HEK293T (cell line): ENCODE data around the gene LTB4R.

Experiments used
- CTCF ChIA-PET: fragments of 350-600 bp; formaldehyde crosslinking; extraction: SDS; loops from one replicate; lab custom pipeline; 2021; ENCODE audit warnings: antibody characterized with exemption, inconsistent platforms; lab: Yijun Ruan, JAX
- POLR2A ChIA-PET: fragments of 350-600 bp; formaldehyde crosslinking; extraction: SDS; loops from one replicate; lab custom pipeline; 2020; ENCODE audit warnings: antibody characterized with exemption, inconsistent platforms; lab: Yijun Ruan, JAX
- DNase-seq: peaks from one replicate; pipeline ENCODE4 v3.0.0; 2012; ENCODE audit warnings: mixed read lengths; ENCODE audit errors: extremely low spot score
- ARNT ChIP-seq: fragments of 450-650 bp; IDR thresholded peaks from 2 replicates; pipeline ENCODE4 v1.6.1; 2017; ENCODE audit warnings: mild to moderate bottlenecking
- BHLHE40 ChIP-seq: fragments of 450-650 bp; IDR thresholded peaks from 2 replicates; pipeline ENCODE4 v1.6.1; 2016; ENCODE audit warnings: mild to moderate bottlenecking, moderate library complexity, borderline replicate concordance
- CTBP1 ChIP-seq: fragments of 450-650 bp; IDR thresholded peaks from 2 replicates; pipeline ENCODE4 v1.6.1; 2016; ENCODE audit warnings: borderline replicate concordance
- ELF4 ChIP-seq: fragments of 450-650 bp; IDR thresholded peaks from 2 replicates; pipeline ENCODE4 v1.6.1; 2017; ENCODE audit warnings: antibody characterized with exemption
- FOXA1 ChIP-seq: fragments of 450-650 bp; IDR thresholded peaks from 2 replicates; pipeline ENCODE4 v1.6.1; 2016; ENCODE audit warnings: mild to moderate bottlenecking
- FOXK2 ChIP-seq: fragments of 450-650 bp; IDR thresholded peaks from 2 replicates; pipeline ENCODE4 v1.6.1; 2016; ENCODE audit warnings: mild to moderate bottlenecking
- FOXM1 ChIP-seq: fragments of 450-650 bp; IDR thresholded peaks from 2 replicates; pipeline ENCODE4 v1.6.1; 2017; ENCODE audit warnings: mild to moderate bottlenecking, borderline replicate concordance
- HDGF ChIP-seq: fragments of 450-650 bp; IDR thresholded peaks from 2 replicates; pipeline ENCODE4 v1.6.1; 2017; ENCODE audit warnings: antibody characterized with exemption, borderline replicate concordance
- L3MBTL2 ChIP-seq: fragments of 450-650 bp; conservative IDR thresholded peaks from 2 replicates; pipeline ENCODE4 v1.6.1; 2016; ENCODE audit warnings: mild to moderate bottlenecking
- LEF1 ChIP-seq: fragments of 450-650 bp; IDR thresholded peaks from 2 replicates; pipeline ENCODE4 v1.6.1; 2017; ENCODE audit warnings: mild to moderate bottlenecking, borderline replicate concordance
- NFRKB ChIP-seq: fragments of 450-650 bp; IDR thresholded peaks from 2 replicates; pipeline ENCODE4 v1.6.1; 2016; ENCODE audit warnings: mild to moderate bottlenecking, moderate library complexity
- PKNOX1 ChIP-seq: fragments of 450-650 bp; IDR thresholded peaks from 2 replicates; pipeline ENCODE4 v1.6.1; 2016
- SP1 ChIP-seq: fragments of 450-650 bp; IDR thresholded peaks from 2 replicates; pipeline ENCODE4 v1.6.1; 2017
- SUZ12 ChIP-seq: fragments of 450-650 bp; IDR thresholded peaks from 2 replicates; pipeline ENCODE4 v1.6.1; 2016; ENCODE audit warnings: mild to moderate bottlenecking
- TARDBP ChIP-seq: fragments of 450-650 bp; IDR thresholded peaks from 2 replicates; pipeline ENCODE4 v1.6.1; 2016
- ZNF384 ChIP-seq: fragments of 450-650 bp; IDR thresholded peaks from 2 replicates; pipeline ENCODE4 v1.6.1; 2016

Gene LTB4R

DNA sequence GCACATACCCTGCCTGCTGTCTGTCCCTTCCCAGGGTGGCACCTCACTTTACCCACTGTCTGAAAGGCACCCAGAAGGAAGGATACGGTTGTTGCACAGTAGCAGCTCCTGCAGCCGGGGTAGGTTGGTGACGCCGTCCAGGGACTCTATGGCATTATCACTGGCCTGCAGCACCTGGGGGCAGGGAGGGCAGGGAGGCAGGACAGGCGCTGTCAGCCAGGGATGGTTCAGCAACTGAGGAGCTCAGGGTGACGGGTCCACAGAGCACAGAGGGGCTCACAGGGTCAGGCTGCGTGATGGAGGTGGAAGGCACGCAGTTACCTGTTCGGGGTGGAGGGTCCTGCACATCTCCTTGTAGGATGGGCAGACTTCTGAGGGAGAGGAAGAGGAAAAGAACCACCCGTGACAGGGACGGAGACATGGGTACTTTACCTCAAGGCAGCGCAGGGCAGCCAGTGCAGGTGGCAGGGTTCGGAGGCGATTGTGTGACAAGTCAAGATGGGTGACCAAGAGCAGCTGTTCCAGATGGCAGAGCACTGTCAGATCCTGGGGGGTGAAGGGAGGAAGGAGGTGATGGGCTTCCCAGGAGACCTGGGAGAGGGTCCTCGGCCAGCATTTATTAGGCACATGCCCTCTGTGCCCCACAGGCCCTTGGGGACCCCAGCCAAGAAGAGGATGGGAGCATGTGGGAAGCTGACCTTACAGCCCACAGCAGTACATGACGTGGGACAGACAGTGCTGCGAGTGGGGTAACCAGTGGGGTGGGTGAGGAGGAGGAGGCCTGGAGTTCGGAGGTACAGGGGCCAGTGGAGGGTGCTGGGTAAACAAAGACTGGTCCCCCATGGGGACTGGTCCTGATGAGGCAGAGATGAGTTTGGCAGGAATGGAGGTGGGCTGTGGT, 44.7 kb upstream of the LTB4R start:
- DNase-seq: no peak
- ChIA-PET CTCF (no interaction called here), POLR2A (interaction anchor here (1.3 kb wide), 1 partner anchor 19 kb away, joined by 3 read pairs; no protein-coding TSS in a partner anchor)
- TF ChIP-seq ARNT (no peak), NFRKB (no peak), ZNF384 (no peak), FOXK2 (no peak), FOXM1 (no peak), FOXA1 (no peak), PKNOX1 (no peak), SP1 (no peak), LEF1 (no peak), SUZ12 (no peak), CTBP1 (no peak), TARDBP (no peak), ELF4 (no peak), HDGF (no peak), L3MBTL2 (no peak)

DNA sequence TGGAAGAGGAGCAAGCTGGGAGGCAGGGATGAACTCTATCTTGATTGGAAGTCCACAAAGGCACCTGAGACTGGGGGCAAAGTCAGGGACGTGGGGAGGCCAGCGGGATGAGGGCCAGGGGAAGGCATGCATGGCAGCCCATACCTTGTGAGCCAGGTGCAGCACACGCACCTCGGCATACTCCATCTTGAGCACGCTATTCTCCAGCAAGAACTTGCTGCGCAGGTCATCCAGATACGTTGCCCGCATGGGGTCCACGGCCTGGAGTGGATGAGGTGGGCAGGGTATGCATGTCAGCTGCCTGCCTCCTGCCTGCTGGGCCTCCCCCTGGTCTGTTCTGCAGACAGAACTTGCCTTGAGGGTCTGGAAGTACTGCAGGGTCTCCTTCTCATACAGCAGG, 43.8 kb upstream of the LTB4R start:
- CTCF ChIA-PET: interaction anchor here (0.7 kb wide), 1 partner anchor 41 kb away, joined by 3 read pairs; no protein-coding TSS in a partner anchor

DNA sequence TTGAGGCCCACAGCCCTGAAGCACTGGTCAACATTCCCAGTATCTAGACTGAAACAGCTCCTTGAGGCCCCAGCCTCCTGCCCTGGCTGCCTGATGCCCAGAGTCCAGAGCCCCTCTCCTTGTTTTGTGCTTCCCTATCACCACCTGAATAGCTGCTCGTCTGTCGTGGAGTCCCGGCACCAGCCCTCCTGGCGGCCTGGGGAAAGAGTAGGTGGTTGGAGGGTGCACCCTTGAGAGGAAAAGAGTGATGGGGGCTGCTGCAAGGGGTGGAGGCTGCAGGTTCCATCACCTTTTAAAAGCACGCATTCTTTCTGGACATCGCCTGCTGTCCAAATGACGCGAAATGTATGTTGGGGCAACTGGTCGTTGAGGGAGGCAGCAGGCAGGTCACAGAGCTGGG, 43.1 kb upstream of the LTB4R start:
- CTCF ChIA-PET: no interaction called here
- TF ChIP-seq BHLHE40 (no peak), FOXM1 (no peak), ARNT (no peak), FOXK2 (no peak), L3MBTL2 (no peak), PKNOX1 (no peak), HDGF (no peak), NFRKB (no peak), FOXA1 (no peak), SP1 (no peak), ELF4 (no peak), TARDBP (no peak), SUZ12 (no peak), ZNF384 (no peak), LEF1 (no peak), CTBP1 (no peak)
- POLR2A ChIA-PET: interaction anchor here (0.9 to 2.0 kb wide), 3 partner anchors 21 to 31 kb away, joined by 3 to 7 read pairs (median 3); partner anchors contain the start of gene TINF2
- DNase-seq: no peak

More for the DNA sequence above, 43.8 kb upstream of the LTB4R start:
- DNase-seq: no peak
- POLR2A ChIA-PET: interaction anchor here (1.3 to 2.0 kb wide), 2 partner anchors 20 to 25 kb away, joined by 3 to 7 read pairs; partner anchors contain the start of gene TINF2
- TF ChIP-seq L3MBTL2: no peak
- no peak for TF ChIP-seq ZNF384
- TF ChIP-seq BHLHE40: no peak
- no peak for TF ChIP-seq ELF4
- TF ChIP-seq FOXA1: no peak
- TF ChIP-seq SP1: no peak
- no peak for TF ChIP-seq TARDBP
- TF ChIP-seq FOXK2: no peak
- no peak for TF ChIP-seq FOXM1
- TF ChIP-seq PKNOX1: no peak
- TF ChIP-seq SUZ12: no peak
- TF ChIP-seq ARNT: no peak
- no peak for TF ChIP-seq HDGF
- no peak for TF ChIP-seq CTBP1
- no peak for TF ChIP-seq NFRKB
- no peak for TF ChIP-seq LEF1

DNA sequence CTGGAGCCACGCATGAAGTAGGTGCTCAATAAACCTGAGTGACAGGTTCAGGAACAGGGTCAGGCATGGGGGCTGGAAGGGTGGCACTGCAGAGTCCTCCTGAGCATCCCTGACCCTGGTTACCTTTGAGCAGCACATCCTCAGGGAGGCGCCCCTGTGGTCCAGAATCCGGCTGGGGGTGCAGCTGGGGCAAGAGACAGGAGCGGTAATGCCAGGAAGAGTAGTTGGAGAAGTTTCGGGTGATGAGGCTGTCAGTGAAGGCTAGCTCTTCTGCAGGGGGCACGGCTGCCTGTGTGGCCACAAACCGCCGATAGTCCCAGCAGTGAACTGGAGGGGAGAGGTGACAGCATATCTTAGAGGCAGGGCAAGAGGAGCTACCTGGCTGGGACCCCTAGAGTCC, 41.9 kb upstream of the LTB4R start:
- no peak for DNase-seq
- CTCF ChIA-PET: interaction anchor here (0.7 to 1.2 kb wide), 2 partner anchors 26 to 64 kb away, joined by 3 read pairs; no protein-coding TSS in a partner anchor
- no peak for TF ChIP-seq TARDBP
- TF ChIP-seq L3MBTL2: no peak
- TF ChIP-seq ELF4: no peak
- no peak for TF ChIP-seq NFRKB
- TF ChIP-seq BHLHE40: no peak
- TF ChIP-seq FOXK2: no peak
- TF ChIP-seq FOXA1: no peak
- TF ChIP-seq SUZ12: no peak
- TF ChIP-seq FOXM1: no peak
- no peak for TF ChIP-seq CTBP1
- POLR2A ChIA-PET: interaction anchor here (0.9 to 2.0 kb wide), 2 partner anchors 27 to 30 kb away, joined by 3 to 7 read pairs; partner anchors contain the start of gene TINF2

DNA sequence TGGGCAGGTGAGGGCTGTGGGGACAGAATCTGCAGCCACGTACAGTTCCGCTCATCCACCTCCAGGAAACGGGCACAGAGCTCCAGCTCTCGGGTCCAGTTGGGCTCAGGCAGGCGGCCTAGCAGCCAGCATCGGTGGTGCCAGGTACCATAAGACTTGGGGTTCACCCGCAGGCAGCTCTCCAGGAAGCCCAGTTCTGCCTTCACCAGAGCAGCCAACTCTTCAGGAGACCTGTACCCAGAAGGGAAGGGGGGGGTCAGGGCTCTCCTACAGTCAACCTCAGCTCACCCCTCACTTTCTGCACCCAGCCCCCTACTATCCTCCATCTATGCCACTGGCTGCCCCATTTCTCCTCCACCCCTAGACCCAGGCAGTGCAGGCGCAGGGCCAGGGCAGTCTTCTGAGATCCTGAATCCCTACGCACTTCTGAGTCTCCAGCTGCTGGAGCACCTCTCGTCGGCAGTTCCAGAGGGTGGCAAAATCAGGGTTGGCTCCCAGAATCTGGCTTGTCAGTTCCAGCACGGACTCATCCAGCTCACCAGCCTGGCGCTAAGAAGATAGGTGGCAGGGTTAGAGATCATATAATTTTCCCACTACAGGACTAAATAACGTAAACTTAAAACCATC, 41.3 kb upstream of the LTB4R start:
- CTCF ChIA-PET: interaction anchor here (0.9 to 1.2 kb wide), 3 partner anchors 27 to 172 kb away, joined by 3 to 6 read pairs (median 3); partner anchors contain the start of gene TINF2
- TF ChIP-seq BHLHE40 (no peak), FOXK2 (no peak), CTBP1 (no peak), FOXA1 (no peak), L3MBTL2 (no peak), NFRKB (no peak), ARNT (no peak), ZNF384 (no peak), TARDBP (no peak), SUZ12 (no peak), FOXM1 (no peak), ELF4 (no peak), LEF1 (no peak), SP1 (no peak), PKNOX1 (no peak), HDGF (no peak)
- DNase-seq: no peak
- POLR2A ChIA-PET: interaction anchor here (1.4 to 2.5 kb wide), 11 partner anchors 9 to 74 kb away, joined by 4 to 52 read pairs (median 12); partner anchors contain the start of genes CHMP4A, CIDEB, DHRS1 and NOP9
